Activated CD4-positive, CD25-positive, alpha-beta regulatory T cell treated with anti-CD3 and anti-CD28 coated beads, Interleukin-2, amount 50 U/mL, for 24 hours (primary cell): ENCODE results near the gene TRIM31.

ENCODE experiments used
- ATAC-seq, 2 donors: fragments of 150-1000 bp; cut with Tn5 transposase; one replicate each; pipeline ENCODE4 v1.10.0; 2021; ENCODE audit warnings: mild to moderate bottlenecking in 1 of 2, moderate library complexity in 1 of 2

Gene TRIM31

DNA sequence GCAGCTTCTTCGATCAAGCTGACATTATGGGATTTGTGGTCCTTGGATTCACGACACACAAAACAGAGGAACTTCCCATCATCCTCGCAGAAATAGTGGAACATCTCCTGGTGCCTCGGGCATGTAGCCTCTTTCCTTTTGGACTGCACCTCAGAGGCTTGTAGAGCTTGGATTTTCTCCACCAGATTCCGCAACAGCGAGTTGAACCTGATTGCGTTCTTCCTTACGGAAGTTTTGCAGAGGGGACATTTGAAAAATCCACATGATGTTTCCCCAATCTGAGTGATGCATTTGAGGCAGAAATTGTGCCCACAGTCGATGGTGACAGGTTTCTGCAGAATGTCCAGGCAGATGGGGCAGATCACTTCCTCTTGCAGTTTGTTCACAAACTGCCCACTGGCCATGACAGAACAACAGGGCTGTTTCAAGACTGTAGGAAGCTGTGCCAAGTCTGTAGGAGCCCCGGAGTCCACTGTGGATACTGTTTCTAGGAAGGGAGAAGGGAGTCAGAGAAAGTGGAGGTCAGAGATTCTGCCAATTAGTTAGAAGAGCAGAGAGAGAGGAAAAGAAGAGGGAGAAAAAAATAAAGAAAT lies 392 bp downstream of the TRIM31 start:
- no peak for ATAC-seq

DNA sequence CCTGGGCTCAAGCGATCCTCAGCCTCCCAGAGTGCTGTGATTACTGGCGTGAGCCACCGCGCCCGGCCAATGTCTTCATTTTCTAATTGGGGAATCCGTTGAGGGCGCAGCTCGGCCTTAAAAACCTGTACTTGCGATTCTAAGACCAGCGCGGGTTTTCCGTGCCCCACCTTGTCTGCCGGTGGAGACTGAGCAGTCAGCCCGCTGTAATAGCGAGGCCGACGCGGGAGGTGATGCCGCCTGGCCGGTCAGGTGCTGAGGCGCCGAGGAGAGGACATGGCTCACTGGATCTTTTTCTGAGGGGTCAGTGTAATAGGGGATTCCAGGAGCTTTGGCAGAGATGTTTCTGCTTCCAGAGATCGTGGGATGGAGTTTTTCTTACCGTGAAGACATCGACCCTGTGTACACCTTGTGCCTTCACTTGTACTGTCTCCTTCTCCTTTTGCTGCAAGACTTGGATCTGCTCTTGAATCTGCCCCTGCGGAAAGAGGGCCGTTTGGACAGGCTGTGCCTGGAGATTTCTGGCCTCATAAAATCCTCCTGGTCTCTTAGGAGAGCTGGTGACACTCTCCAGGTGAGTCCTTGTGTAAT lies 1.5 kb downstream of the TRIM31 start:
- no peak for ATAC-seq

- ATAC-seq = no peak
These were observed 8.2 kb downstream of the TRIM31 start for GRCh38 chr6:30104661-30105060.

GRCh38 chr6:30103872-30104179 lies 9.1 kb downstream of the TRIM31 start:
- ATAC-seq = no peak

DNA sequence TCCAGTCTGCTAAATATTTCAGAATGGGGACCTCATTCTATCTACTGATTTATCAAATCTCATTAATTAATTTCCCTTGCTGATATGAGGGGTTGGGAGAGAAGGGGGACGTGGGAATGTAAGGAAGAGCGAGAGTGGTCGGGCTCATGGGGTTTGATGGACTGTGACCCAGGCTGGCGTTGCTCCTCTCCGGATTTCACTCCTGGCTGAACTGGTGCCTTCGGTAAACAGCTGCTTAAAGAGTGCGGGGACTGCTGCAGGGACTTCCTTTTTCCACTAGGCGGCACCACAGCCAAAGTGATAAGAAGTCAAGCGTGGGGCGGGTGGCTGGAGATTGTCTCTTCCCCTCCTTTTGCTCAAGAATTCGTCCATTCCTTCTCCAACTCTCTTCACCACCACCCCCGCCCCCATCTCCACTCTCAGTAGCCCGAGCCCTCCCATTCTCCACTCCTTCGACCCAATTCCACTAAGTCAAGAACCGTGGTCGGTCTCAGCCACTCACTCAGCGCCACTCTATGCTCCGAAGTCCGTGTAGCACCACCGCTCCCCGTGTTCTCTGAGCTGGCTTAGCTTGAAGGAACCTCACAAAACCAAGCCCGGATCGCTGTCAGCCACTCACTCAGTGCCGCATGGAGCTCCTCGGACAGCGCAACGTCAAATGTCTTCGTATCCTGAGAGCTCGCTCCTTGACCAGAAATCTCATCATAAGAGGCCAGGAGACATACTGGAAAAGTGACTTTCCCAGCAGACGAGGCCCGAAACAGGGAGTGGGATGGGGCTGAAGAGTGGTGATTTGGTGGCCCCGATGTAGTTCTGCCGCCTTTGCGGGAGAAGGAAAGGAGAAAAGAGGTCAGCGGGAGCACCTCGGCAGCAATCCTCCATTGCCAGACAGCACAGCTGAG lies 9.7 kb downstream of the TRIM31 start:
- ATAC-seq = peak; percentile 79 to 88

- ATAC-seq = peak; percentile 3 to 12
These were observed 10.4 kb downstream of the TRIM31 start for GRCh38 chr6:30102414-30102969.

- ATAC-seq = peak; percentile 56 to 66
These were observed 11.2 kb downstream of the TRIM31 start for GRCh38 chr6:30101444-30102413.

DNA sequence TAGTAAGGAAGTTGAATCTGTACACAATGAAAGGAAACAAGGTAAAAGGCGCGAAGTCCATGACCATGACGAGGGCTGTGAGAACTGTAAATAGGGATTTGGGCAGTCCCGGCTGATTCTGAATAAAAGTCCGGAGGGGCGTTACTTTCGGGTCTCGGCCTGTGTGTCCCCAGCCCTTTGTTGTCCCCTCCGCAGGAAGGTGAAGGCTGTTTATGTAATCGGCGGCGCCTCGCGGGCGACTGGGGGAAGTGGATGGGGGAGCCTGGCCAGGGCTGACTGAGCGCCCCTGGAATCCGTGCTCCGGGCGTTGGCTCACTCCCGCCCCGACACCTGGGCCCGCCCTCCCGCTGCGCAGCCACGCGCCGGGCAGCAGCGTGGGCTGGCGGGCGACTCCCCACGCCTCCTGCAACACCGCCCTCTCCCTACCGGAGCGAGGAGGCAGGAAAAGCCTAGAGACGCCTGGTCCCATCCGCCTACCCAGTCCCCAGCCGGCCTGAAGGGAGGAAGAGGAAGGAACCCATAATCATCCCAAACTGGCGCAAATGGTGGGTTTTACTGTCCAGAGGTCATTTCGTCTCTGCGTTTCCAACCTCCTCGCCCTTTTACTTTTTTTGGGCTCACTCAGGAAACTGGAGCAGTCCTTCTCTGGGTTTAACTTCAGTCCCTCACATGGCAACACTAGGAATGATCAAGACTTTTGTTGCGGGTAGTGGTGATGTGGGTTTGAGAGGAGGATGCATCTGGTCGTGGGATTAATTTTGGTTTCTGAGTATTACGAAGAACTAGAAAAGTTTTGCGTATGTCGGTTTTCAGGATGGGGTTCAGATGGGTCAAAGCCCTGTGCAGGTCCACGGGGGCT lies 12.1 kb downstream of the TRIM31 start:
- ATAC-seq = no peak

DNA sequence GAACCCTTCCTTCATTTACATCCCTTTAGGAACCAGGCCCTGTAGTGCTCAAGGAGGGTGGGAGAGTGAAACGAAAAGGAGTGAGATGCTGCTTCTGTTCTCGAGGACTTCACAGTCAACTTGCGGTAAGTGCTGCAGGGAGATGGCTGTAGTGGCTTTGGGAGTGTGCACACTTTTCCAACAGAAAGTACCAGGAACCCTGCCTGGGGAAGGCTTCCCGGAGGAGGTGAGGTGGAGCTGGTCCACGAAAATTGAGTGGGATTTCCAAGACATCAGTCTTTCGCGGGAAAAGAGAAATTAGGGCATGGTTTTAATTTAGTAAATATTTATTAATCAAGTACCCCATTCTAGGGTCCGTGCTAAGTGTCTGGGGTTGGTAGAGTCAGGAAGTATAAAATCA lies 12.7 kb downstream of the TRIM31 start:
- ATAC-seq = no peak

GRCh38 chr6:30097902-30098768 lies 14.8 kb downstream of the TRIM31 start:
- ATAC-seq = no peak

DNA sequence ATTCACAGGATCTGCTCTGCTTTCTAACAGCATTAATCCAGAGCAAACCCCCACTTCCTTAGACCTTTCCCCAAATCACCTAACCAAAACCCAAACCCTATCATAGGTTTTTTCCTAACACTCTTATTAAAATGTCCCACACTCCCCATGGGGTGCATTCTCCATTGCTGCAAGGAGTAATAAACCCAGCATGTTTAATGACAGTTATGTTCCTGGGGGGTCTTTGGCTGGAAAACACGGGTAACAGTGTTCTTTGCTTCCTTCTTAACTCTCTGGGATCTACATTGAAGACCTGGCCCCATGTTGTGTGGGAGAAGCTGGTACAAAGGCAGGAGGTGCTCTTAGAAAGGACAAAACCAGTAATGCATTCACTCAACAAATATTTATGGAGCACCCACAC lies 16.1 kb downstream of the TRIM31 start:
- no peak for ATAC-seq

DNA sequence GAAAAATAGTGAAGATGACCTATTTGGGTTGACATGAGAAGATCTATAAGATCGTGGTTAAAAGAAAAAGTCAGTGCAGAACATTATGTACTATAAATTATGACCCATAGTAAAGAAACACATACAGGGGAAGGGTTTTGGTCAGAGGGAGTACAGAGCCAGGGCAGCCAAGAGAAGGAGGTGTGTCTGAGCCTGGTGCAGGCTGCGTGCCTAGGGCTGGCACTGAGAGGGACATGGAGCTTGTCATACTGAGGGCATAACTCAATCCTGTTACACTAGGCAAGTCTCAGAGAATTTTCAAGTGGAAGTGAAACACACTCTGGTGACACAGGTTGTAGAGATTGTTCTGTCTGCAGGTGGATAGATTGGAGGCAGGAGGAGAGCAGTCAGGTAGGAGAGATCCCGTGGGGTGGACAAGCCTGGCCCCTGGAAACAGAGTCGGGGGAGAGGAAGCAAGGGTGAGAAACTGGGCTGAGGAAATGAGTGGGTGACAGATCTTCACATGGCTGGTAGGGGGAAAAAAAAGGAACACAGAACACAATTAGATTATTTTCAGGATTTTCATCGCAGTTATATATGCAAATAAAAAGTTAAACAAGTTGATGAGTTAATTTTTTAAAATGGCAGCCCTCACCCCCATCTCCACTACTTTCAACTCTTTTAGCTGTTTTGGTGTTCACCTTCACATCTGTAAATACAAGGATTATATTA lies 18.8 kb downstream of the TRIM31 start:
- ATAC-seq = no peak

- ATAC-seq = no peak
These were observed 19.9 kb downstream of the TRIM31 start for GRCh38 chr6:30092852-30093543.

DNA sequence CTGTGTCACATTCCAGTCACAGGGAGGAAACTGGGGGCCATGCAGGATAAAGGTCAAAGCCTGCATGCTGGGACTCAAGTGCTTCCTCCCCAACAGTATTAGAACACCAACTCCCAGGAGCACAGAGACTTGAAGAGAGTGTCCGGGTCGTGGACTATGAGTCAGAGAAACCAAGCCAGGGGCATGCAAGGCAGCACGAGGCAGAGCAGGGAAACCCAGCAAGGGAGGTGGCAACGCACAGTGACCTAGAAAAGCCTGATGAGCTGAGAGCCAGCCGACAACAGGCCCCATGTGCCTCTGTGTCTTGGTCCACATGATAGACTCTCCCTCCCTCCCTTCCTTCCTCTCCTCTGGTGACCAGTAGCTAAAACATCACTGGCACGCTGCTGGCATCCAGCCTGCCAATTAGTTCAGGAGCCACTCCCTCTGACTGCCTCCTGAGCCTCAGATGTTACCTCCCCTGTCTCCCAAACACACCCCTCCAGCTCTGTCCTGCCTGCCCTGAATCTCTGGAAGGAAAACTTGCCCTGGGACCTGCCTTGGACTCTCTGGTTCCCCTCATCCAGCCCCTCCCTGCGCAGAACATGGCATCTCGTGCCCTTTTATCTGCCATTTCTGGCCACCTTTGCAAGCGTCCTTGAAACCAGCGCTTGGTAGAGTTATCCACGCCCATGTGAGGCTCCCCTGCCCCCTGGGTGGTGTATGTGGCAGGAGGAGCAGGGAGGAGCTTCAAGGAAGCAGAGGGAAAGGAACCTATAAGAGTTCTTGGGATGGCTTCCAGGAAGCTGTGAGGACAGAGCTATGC lies 21.1 kb downstream of the TRIM31 start:
- no peak for ATAC-seq

DNA sequence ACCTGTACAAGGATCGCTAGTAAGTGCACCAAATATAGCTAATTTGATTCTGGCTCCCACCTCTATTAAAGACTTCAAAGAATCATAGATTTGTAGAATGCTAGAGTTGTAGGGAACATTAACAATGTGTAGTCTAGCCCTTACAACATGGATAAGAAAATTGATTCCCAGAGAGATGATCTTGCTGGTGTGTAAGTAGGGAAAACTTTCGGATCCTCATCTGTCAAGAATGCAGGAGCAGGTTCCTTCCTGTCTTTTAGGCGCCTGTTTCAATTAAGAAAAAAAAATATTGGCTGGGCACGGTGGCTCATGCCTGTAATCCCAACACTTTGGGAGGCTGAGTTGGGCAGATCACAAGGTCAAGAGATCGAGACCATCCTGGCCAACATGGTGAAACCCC lies 25.0 kb downstream of the TRIM31 start:
- ATAC-seq = no peak

GRCh38 chr6:30077218-30077617 lies 35.7 kb downstream of the TRIM31 start:
- ATAC-seq = no peak

- ATAC-seq = peak in 1 of 2 donors; percentile 17
These were observed 36.8 kb downstream of the TRIM31 start for GRCh38 chr6:30075790-30076732.
